Right lobe of liver (tissue), 6 donors: Measurements from ENCODE around the gene KCNJ12. TPM values are rescaled to one million over a fixed set of nuclear protein-coding genes. Genes with fewer than 3 reads are reported as not detected.

Experiments used
- ATAC-seq, 4 donors: fragments of 200-7000 bp; cut with Tn5 transposase; one replicate each; pipeline ENCODE4 v1.9.1; 2020; ENCODE audit warnings: mild to moderate bottlenecking in 4 of 4, moderate library complexity in 4 of 4
- DNase-seq, 3 donors: peaks; one replicate each; pipeline ENCODE4 v3.0.0-alpha.2; 2020
- H3K27ac ChIP-seq, 3 donors: fragments of 200-600 bp; one replicate each; pipeline ENCODE4 v1.8.0; 2022
- H3K27me3 ChIP-seq, 2 donors: fragments of 200-600 bp; one replicate each; pipeline ENCODE4 v1.8.0; 2022
- H3K36me3 ChIP-seq, 4 donors: fragments of 200-600 bp; sonication (generic) in 1 of 4; one replicate each; pipeline versions ENCODE4 v1.5.1 to v1.8.0; 2017 to 2022; ENCODE audit warnings: control low read depth in 1 of 4
- H3K4me1 ChIP-seq, 4 donors: fragments of 200-600 bp; sonication (generic) in 1 of 4; one replicate each; pipeline versions ENCODE4 v1.5.1 to v1.8.0; 2017 to 2022; ENCODE audit warnings: control low read depth in 1 of 4
- H3K4me3 ChIP-seq, 3 donors: fragments of 200-600 bp; one replicate each; pipeline ENCODE4 v1.8.0; 2022
- H3K9me3 ChIP-seq, 4 donors: fragments of 200-600 bp; sonication (generic) in 1 of 4; one replicate each; pipeline versions ENCODE4 v1.5.1 to v1.8.0; 2017 to 2022; ENCODE audit warnings: control low read depth in 1 of 4
- CTCF ChIP-seq, 4 donors: fragments of 200-600 bp in 3 of 4; fragments of 450-650 bp in 1 of 4; IDR thresholded peaks; one replicate each; pipeline versions ENCODE4 v1.5.1 to v1.8.0; 2016 to 2022; ENCODE audit warnings: antibody characterized with exemption in 4 of 4, mild to moderate bottlenecking in 2 of 4
- POLR2A ChIP-seq: fragments of 450-650 bp; IDR thresholded peaks from one replicate; pipeline ENCODE4 v1.6.1; 2017; ENCODE audit warnings: antibody characterized with exemption, mild to moderate bottlenecking
- WGBS: methylation state at CpG from one replicate; pipeline ENCODE4 v1.1.6; 2018; ENCODE audit warnings: low coverage, low lambda C conversion rate; ENCODE audit not compliant: insufficient coverage; ENCODE audit errors: missing lambda C conversion rate; 5-methylcytosine and 5-hydroxymethylcytosine counted together
- intact Hi-C, 2 donors: fragments of 100-400 bp; cut with DNase I; formaldehyde crosslinking; loops; one replicate each; pipeline versions ENCODE4 v1.11.2 to v1.14.1; 2022
- total RNA-seq, 6 experiments: library from RNA; depleted of rRNA in 2 of 6; stranded (reverse); fragments of >200 nt in 2 of 6; fragmentation: NEBNext Ultra II Directional in 3 of 6; extraction: Animal tissue kit (Norgen Biotek cat#: 25700) in 3 of 6; gene quantifications; one replicate each; pipeline versions ENCODE4 v1.1.0 to v1.2.4, GENCODE V29; 2016 to 2023
- donor health status: DM: no; HTN: yes; CAD: no.
- donor health status: DM: no; HTN: no; CAD: no.
- donor health status: DM: no; HTN: no; CAD: no.
- donor health status: DM: no; HTN: yes; CAD: no.
- donor health status: DM: no; HTN: yes; CAD: no.

Gene KCNJ12
- total RNA-seq, 6 experiments from 2014 or later: 0.07 to 2.2 (median 0.23) TPM

GRCh38 chr17:21361020-21361809, 14.9 kb upstream of the KCNJ12 start:
- Histone ChIP-seq H3K27ac (no peak overlapping the region), H3K4me1 (no peaks in the 10 kb centered on the region), H3K4me3 (no peak overlapping the region), H3K27me3 (no peaks in the 10 kb centered on the region), H3K36me3 (no peaks in the 10 kb centered on the region), H3K9me3 (no peaks in the 10 kb centered on the region)
- WGBS: 73% methylated on average over 3 of the region's 5 CpGs
- TF ChIP-seq POLR2A: no peak
- no peak for TF ChIP-seq CTCF (IDR thresholded peaks at IDR 0.05)
- ATAC-seq: no peak
- intact Hi-C loops: no loop called here
- DNase-seq: no peak

GRCh38 chr17:21362331-21362931, 13.7 kb upstream of the KCNJ12 start:
- H3K4me3 ChIP-seq: no peak overlapping the region
- no peaks in the 10 kb centered on the region for H3K4me1 ChIP-seq
- no peaks in the 10 kb centered on the region for H3K27me3 ChIP-seq
- H3K27ac ChIP-seq: no peak overlapping the region
- H3K9me3 ChIP-seq: no peaks in the 10 kb centered on the region
- DNase-seq (no peak), ATAC-seq (no peak)
- no peak for TF ChIP-seq CTCF (IDR thresholded peaks at IDR 0.05)
- no peak for TF ChIP-seq POLR2A
- H3K36me3 ChIP-seq: no peaks in the 10 kb centered on the region
- intact Hi-C loops: no loop called here

GRCh38 chr17:21363776-21364642, 12.1 kb upstream of the KCNJ12 start:
- Histone ChIP-seq H3K36me3 (no peaks in the 10 kb centered on the region), H3K4me3 (no peak overlapping the region), H3K27ac (no peak overlapping the region), H3K27me3 (no peaks in the 10 kb centered on the region), H3K9me3 (no peaks in the 10 kb centered on the region), H3K4me1 (no peaks in the 10 kb centered on the region)
- intact Hi-C loops: no loop called here
- DNase-seq (no peak), ATAC-seq (no peak)
- TF ChIP-seq CTCF (IDR thresholded peaks at IDR 0.05) (no peak), POLR2A (no peak)
- 67% methylated on average over 6 of the region's 9 CpGs for WGBS

- no peaks in the 10 kb centered on the region for H3K36me3 ChIP-seq
- H3K9me3 ChIP-seq: no peaks in the 10 kb centered on the region
- intact Hi-C loops: no loop called here
- TF ChIP-seq CTCF (IDR thresholded peaks at IDR 0.05) (no peak), POLR2A (no peak)
- WGBS: no CpG with 5 or more reads among the region's 7 CpGs
- H3K27ac ChIP-seq: no peak overlapping the region
- H3K4me3 ChIP-seq: no peak overlapping the region
- no peaks in the 10 kb centered on the region for H3K4me1 ChIP-seq
- ATAC-seq (no peak), DNase-seq (no peak)
- no peaks in the 10 kb centered on the region for H3K27me3 ChIP-seq
Measured at GRCh38 chr17:21365016-21365415, 11.1 kb upstream of the KCNJ12 start.
